HCT116 (cell line): ENCODE data around the gene CECR2.

ENCODE experiments used
- CBX3 ChIP-seq: IDR thresholded peaks from 2 replicates; pipeline ENCODE4 v1.6.1; 2012; ENCODE audit warnings: low read depth
- CEBPB ChIP-seq: IDR thresholded peaks from 2 replicates; pipeline ENCODE4 v1.6.1; 2012; ENCODE audit warnings: low read depth
- CTCF ChIP-seq, 3 experiments: fragments of 200-600 bp in 1 of 3; sonication (generic) in 1 of 3; IDR thresholded peaks in 2 of 3; conservative IDR thresholded peaks in 1 of 3; 2 replicates each; pipeline ENCODE4 v1.5.1; 2012 to 2017; ENCODE audit warnings: low read depth in 2 of 3, low read length in 2 of 3, antibody characterized with exemption in 1 of 3, borderline replicate concordance in 1 of 3, control low read depth in 1 of 3, mild to moderate bottlenecking in 1 of 3, mixed read lengths in 1 of 3, mixed run types in 1 of 3, moderate library complexity in 1 of 3; ENCODE audit not compliant: insufficient read depth in 1 of 3
- EGR1 ChIP-seq: IDR thresholded peaks from 2 replicates; pipeline ENCODE4 v1.6.1; 2012; ENCODE audit warnings: low read depth
- EZH2 ChIP-seq: fragments of 200-600 bp; sonication (generic); IDR thresholded peaks from 2 replicates; pipeline ENCODE4 v1.6.1; 2017; ENCODE audit warnings: antibody characterized with exemption, mixed run types
- EZH2phosphoT487 ChIP-seq: fragments of 200-600 bp; IDR thresholded peaks from 2 replicates; pipeline ENCODE4 v1.6.1; 2018; ENCODE audit warnings: antibody characterized with exemption, borderline replicate concordance
- JUND ChIP-seq: IDR thresholded peaks from 2 replicates; pipeline ENCODE4 v1.6.1; 2012
- POLR2A ChIP-seq: IDR thresholded peaks from 2 replicates; pipeline ENCODE4 v1.7.0; 2011; ENCODE audit warnings: borderline replicate concordance; ENCODE audit not compliant: insufficient read depth, insufficient read length; ENCODE audit errors: extremely low read depth
- POLR2AphosphoS5 ChIP-seq: IDR thresholded peaks from 2 replicates; pipeline ENCODE4 v1.6.1; 2011; ENCODE audit warnings: mild to moderate bottlenecking, low read depth, low read length, moderate library complexity
- REST ChIP-seq: IDR thresholded peaks from 2 replicates; pipeline ENCODE4 v1.6.1; 2012; ENCODE audit warnings: low read depth
- YY1 ChIP-seq: IDR thresholded peaks from 2 replicates; pipeline ENCODE4 v1.6.1; 2011; ENCODE audit warnings: low read length, low read depth, moderate library complexity, mild to moderate bottlenecking; ENCODE audit not compliant: insufficient replicate concordance; ENCODE audit errors: extremely low read depth
- ZNF274 ChIP-seq: fragments of 200-500 bp; sonication (Bioruptor generic); IDR thresholded peaks from 2 replicates; pipeline ENCODE4 v1.6.1; 2014; ENCODE audit warnings: mild to moderate bottlenecking, low read depth, low read length, inconsistent platforms

DNA sequence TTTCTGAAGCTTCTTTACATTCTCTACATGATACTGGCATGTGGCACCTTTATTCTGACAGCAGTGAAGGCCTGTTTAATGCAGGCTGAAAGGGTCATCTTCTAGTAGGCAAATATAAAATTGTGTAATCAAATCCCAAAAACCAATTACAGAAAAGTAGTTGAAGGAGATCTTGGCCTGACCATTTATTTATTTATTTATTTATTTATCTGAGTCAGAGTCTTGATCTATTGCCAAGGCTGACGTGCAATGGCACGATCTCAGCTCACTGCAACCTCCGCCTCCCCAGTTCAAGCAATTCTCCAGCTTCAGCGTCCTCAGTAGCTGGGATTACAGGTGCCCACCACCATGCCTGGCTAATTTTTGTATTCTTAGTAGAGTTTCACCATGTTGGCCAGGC lies 22.7 kb upstream of the CECR2 start:
- TF ChIP-seq POLR2A (no peak), CTCF (IDR thresholded peaks at IDR 0.05 in 2 of 3, conservative IDR thresholded peaks at IDR 0.05 in 1 of 3; ENCODE audit: borderline replicate concordance in 1 of 3, insufficient read depth in 1 of 3, low read depth in 2 of 3, low read length in 2 of 3) (no peak), REST (no peak), ZNF274 (no peak), POLR2AphosphoS5 (no peak), EZH2 (no peak), YY1 (no peak), CEBPB (no peak), EZH2phosphoT487 (no peak), EGR1 (no peak), JUND (no peak), CBX3 (no peak)
